Endothelial cell (in vitro differentiated cells): ENCODE results near the gene KIAA2012. TPM values are rescaled to one million over a fixed set of nuclear protein-coding genes. Genes with fewer than 3 reads are reported as not detected.

Source experiments
- DNase-seq: peaks from one replicate; pipeline ENCODE4 v3.0.0; 2021; ENCODE audit warnings: low spot score
- H3K27ac Mint-ChIP-seq: one replicate; pipeline ENCODE4 v1.8.0; 2021; ENCODE audit warnings: mixed read lengths, inconsistent platforms; ENCODE audit not compliant: unreplicated experiment
- H3K27me3 Mint-ChIP-seq: one replicate; pipeline ENCODE4 v1.8.0; 2021; ENCODE audit warnings: mild to moderate bottlenecking, moderate library complexity, mixed read lengths, inconsistent platforms; ENCODE audit not compliant: unreplicated experiment
- H3K36me3 Mint-ChIP-seq: one replicate; pipeline ENCODE4 v1.8.0; 2021; ENCODE audit warnings: mild to moderate bottlenecking, low read depth, mixed read lengths, inconsistent platforms; ENCODE audit not compliant: unreplicated experiment
- H3K4me1 Mint-ChIP-seq: one replicate; pipeline ENCODE4 v1.8.0; 2021; ENCODE audit warnings: mild to moderate bottlenecking, mixed read lengths, inconsistent platforms; ENCODE audit not compliant: unreplicated experiment
- H3K4me3 Mint-ChIP-seq: one replicate; pipeline ENCODE4 v1.8.0; 2021; ENCODE audit warnings: mild to moderate bottlenecking, mixed read lengths, inconsistent platforms; ENCODE audit not compliant: unreplicated experiment
- H3K9me3 Mint-ChIP-seq: one replicate; pipeline ENCODE4 v1.8.0; 2021; ENCODE audit warnings: mixed read lengths, inconsistent platforms; ENCODE audit not compliant: unreplicated experiment
- CTCF ChIP-seq: fragments of 200-600 bp; sonication (generic); IDR thresholded peaks from one replicate; pipeline ENCODE4 v1.5.0; 2021; ENCODE audit warnings: antibody characterized with exemption; ENCODE audit not compliant: unreplicated experiment
- total RNA-seq: library from RNA; stranded (reverse); fragmentation: NEBNext Ultra II Directional; extraction: Animal tissue kit (Norgen Biotek cat#: 25700); gene quantifications from one replicate; pipeline ENCODE4 v1.2.1, GENCODE V29; 2021; ENCODE audit not compliant: unreplicated experiment

KIAA2012 gene
- total RNA-seq, 1 donor from 2014 or later, result 0.08 TPM

GRCh38 chr2:202136526-202136925 lies 63.5 kb downstream of the KIAA2012 start:
- no peaks in the 10 kb centered on the region for H3K9me3 Mint-ChIP-seq
- DNase-seq, result no peak
- peaks cover 5% of the 10 kb centered on the region for H3K4me1 Mint-ChIP-seq
- peaks cover 2% of the 10 kb centered on the region for H3K27me3 Mint-ChIP-seq
- H3K36me3 Mint-ChIP-seq, result no peaks in the 10 kb centered on the region
- no peak overlapping the region for H3K27ac Mint-ChIP-seq
- TF ChIP-seq CTCF, result no peak
- no peak overlapping the region for H3K4me3 Mint-ChIP-seq

- Mint-ChIP-seq H3K4me1 (peaks cover 27% of the 10 kb centered on the region), H3K4me3 (no peak overlapping the region), H3K27ac (no peak overlapping the region), H3K36me3 (no peaks in the 10 kb centered on the region), H3K27me3 (peaks cover 2% of the 10 kb centered on the region), H3K9me3 (no peaks in the 10 kb centered on the region)
- DNase-seq, result no peak
- no peak for TF ChIP-seq CTCF
Observed at GRCh38 chr2:202140522-202141252, 67.6 kb downstream of the KIAA2012 start.

- H3K27me3 Mint-ChIP-seq, result peaks cover 2% of the 10 kb centered on the region
- no peak for DNase-seq
- H3K36me3 Mint-ChIP-seq, result no peaks in the 10 kb centered on the region
- no peak overlapping the region for H3K4me3 Mint-ChIP-seq
- peaks cover 27% of the 10 kb centered on the region for H3K4me1 Mint-ChIP-seq
- no peak overlapping the region for H3K27ac Mint-ChIP-seq
- no peaks in the 10 kb centered on the region for H3K9me3 Mint-ChIP-seq
- no peak for TF ChIP-seq CTCF
Observed at GRCh38 chr2:202141329-202141947, 68.4 kb downstream of the KIAA2012 start.

GRCh38 chr2:202142540-202142939 lies 69.5 kb downstream of the KIAA2012 start:
- Mint-ChIP-seq H3K9me3 (no peaks in the 10 kb centered on the region), H3K36me3 (no peaks in the 10 kb centered on the region), H3K27ac (no peak overlapping the region), H3K4me3 (no peak overlapping the region), H3K27me3 (peaks cover 2% of the 10 kb centered on the region), H3K4me1 (peaks cover 36% of the 10 kb centered on the region)
- DNase-seq, result no peak
- TF ChIP-seq CTCF, result no peak

GRCh38 chr2:202147775-202148174 lies 74.7 kb downstream of the KIAA2012 start:
- H3K27me3 Mint-ChIP-seq, result no peaks in the 10 kb centered on the region
- H3K4me3 Mint-ChIP-seq, result no peak overlapping the region
- DNase-seq, result no peak
- H3K27ac Mint-ChIP-seq, result no peak overlapping the region
- no peaks in the 10 kb centered on the region for H3K36me3 Mint-ChIP-seq
- no peak for TF ChIP-seq CTCF
- H3K4me1 Mint-ChIP-seq, result peaks cover 43% of the 10 kb centered on the region
- no peaks in the 10 kb centered on the region for H3K9me3 Mint-ChIP-seq
